Endothelial cell of umbilical vein (primary cell): Measurements from ENCODE around the gene SLC35A5. TPM values are rescaled to one million over a fixed set of nuclear protein-coding genes. Genes with fewer than 3 reads are reported as not detected.
A peak's percentile ranks its signal among the peaks of the same experiment; 100 is the strongest.
"Not testable (repeated sequence)": the region's sequence is repeated elsewhere in the genome, so short reads cannot be mapped to it uniquely, and the experiment has no call there.

Source experiments
- BruUV-seq: library from RNA; stranded (reverse); fragments of 400-500 nt; replicated peaks from 2 replicates; lab custom pipeline; 2021; lab: Mats Ljungman, UMichigan
- CTCF ChIA-PET: fragments of 300-600, 350-600 bp; sonication (Branson Sonifier 250); formaldehyde crosslinking; loops from one replicate; lab custom pipeline; 2021; ENCODE audit warnings: antibody characterized with exemption, inconsistent platforms; lab: Charles Lee
- POLR2A ChIA-PET: fragments of 300-600, 350-600 bp; sonication (Branson Sonifier 250); formaldehyde crosslinking; loops from one replicate; lab custom pipeline; 2021; ENCODE audit warnings: antibody characterized with exemption, inconsistent platforms; lab: Charles Lee
- DNase-seq: peaks from one replicate; pipeline ENCODE4 v3.0.0-alpha.2; 2011; ENCODE audit warnings: low read depth, low spot score
- FAIRE-seq: peaks from 2 replicates; lab custom pipeline; 2011; peaks lifted over from hg19 to GRCh38; lab: Jason Lieb, UNC
- H2AFZ ChIP-seq: 2 replicates; pipeline ENCODE4 v1.6.0; 2012; ENCODE audit warnings: low read depth, low read length, control low read depth, inconsistent platforms
- H3K27ac ChIP-seq: 2 replicates; pipeline ENCODE4 v1.5.1; 2011; ENCODE audit warnings: low read depth, mild to moderate bottlenecking, control low read depth, low read length, moderate library complexity; ENCODE audit not compliant: insufficient read depth
- H3K27me3 ChIP-seq, 2 experiments: 2 replicates each; pipeline versions ENCODE4 v1.6.0 to v1.6.1; 2011; ENCODE audit warnings: low read length in 2 of 2, mixed read lengths in 1 of 2; ENCODE audit not compliant: control insufficient read depth in 2 of 2, insufficient read depth in 2 of 2
- H3K36me3 ChIP-seq, 2 experiments: 2 replicates in 1 of 2; 3 replicates in 1 of 2; pipeline ENCODE4 v1.5.1; 2011; ENCODE audit warnings: low read length in 2 of 2, mild to moderate bottlenecking in 1 of 2, moderate library complexity in 1 of 2; ENCODE audit not compliant: control insufficient read depth in 2 of 2, insufficient read depth in 2 of 2; ENCODE audit errors: extremely low read depth in 1 of 2
- H3K4me1 ChIP-seq: 3 replicates; pipeline ENCODE4 v1.5.1; 2011; ENCODE audit warnings: mild to moderate bottlenecking, low read length; ENCODE audit not compliant: control insufficient read depth, insufficient read depth; ENCODE audit errors: extremely low read depth
- H3K4me2 ChIP-seq: 2 replicates; pipeline ENCODE4 v1.6.1; 2011; ENCODE audit warnings: low read length, control low read depth, mixed read lengths; ENCODE audit not compliant: insufficient read depth
- H3K4me3 ChIP-seq, 3 experiments: fragments of 200-600 bp in 1 of 3; sonication (generic), shearing (Covaris generic) in 1 of 3; replicated peaks in 1 of 3; 2 replicates each; pipeline ENCODE4 v1.5.1; 2011 to 2016; ENCODE audit warnings: control low read depth in 3 of 3, low read length in 3 of 3, mild to moderate bottlenecking in 2 of 3, inconsistent platforms in 1 of 3, low read depth in 1 of 3, moderate library complexity in 1 of 3; ENCODE audit not compliant: insufficient read depth in 1 of 3
- H3K79me2 ChIP-seq: 2 replicates; pipeline ENCODE4 v1.6.0; 2012; ENCODE audit warnings: low read length, inconsistent platforms; ENCODE audit not compliant: control insufficient read depth, insufficient read depth
- H3K9ac ChIP-seq: replicated peaks from 2 replicates; pipeline ENCODE3; 2011; ENCODE audit warnings: low read length, control low read depth; ENCODE audit not compliant: insufficient read depth; ENCODE audit errors: extremely low read depth
- H3K9me1 ChIP-seq: replicated peaks from 3 replicates; pipeline ENCODE4 v1.6.0; 2011; ENCODE audit warnings: mild to moderate bottlenecking, low read length; ENCODE audit not compliant: control insufficient read depth, insufficient read depth; ENCODE audit errors: extremely low read depth
- H3K9me3 ChIP-seq: replicated peaks from 2 replicates; pipeline ENCODE4 v1.5.1; 2012; ENCODE audit warnings: low read length, inconsistent platforms; ENCODE audit not compliant: control insufficient read depth, insufficient read depth
- H4K20me1 ChIP-seq: replicated peaks from 2 replicates; pipeline ENCODE3; 2011; ENCODE audit warnings: mild to moderate bottlenecking, low read length; ENCODE audit not compliant: control insufficient read depth, insufficient read depth; ENCODE audit errors: extremely low read depth
- CTCF ChIP-seq, 2 donors: IDR thresholded peaks; 1 replicate in 1 of 2; 2 replicates in 1 of 2; pipeline ENCODE4 v1.5.1; 2011; ENCODE audit warnings: low read length in 2 of 2, mild to moderate bottlenecking in 2 of 2, moderate library complexity in 2 of 2, control low read depth in 1 of 2, inconsistent platforms in 1 of 2, low read depth in 1 of 2; ENCODE audit not compliant: insufficient read depth in 1 of 2; ENCODE audit errors: extremely low read depth in 1 of 2
- GATA2 ChIP-seq: IDR thresholded peaks from 2 replicates; pipeline ENCODE4 v1.7.0; 2011; ENCODE audit warnings: low read depth, mild to moderate bottlenecking, moderate library complexity, mixed read lengths, low read length; ENCODE audit not compliant: insufficient read length, insufficient read depth
- JUN ChIP-seq: IDR thresholded peaks from 2 replicates; pipeline ENCODE4 v1.6.1; 2011; ENCODE audit warnings: borderline replicate concordance, low read depth; ENCODE audit not compliant: insufficient read length, insufficient read depth
- POLR2AphosphoS5 ChIP-seq: IDR thresholded peaks from 2 replicates; pipeline ENCODE4 v1.6.1; 2012; ENCODE audit warnings: low read depth, mild to moderate bottlenecking, control low read depth, low read length, moderate library complexity; ENCODE audit not compliant: insufficient read depth
- dilution Hi-C: fragments of 300-500 bp; cut with MboI; formaldehyde crosslinking; loops from one replicate; pipeline ENCODE4 v1.15.0; 2019; ENCODE audit warnings: low sequenced_read_pairs; ENCODE audit not compliant: extremely low pct_ligation_motif_present
- intact Hi-C: fragments of 100-400 bp; cut with micrococcal nuclease; formaldehyde crosslinking; loops from one replicate; pipeline ENCODE4 v1.10.0; 2022
- polyA plus RNA-seq, 4 experiments: library from polyadenylated mRNA; depleted of rRNA in 3 of 4; stranded (reverse) in 3 of 4; unstranded in 1 of 4; fragments of >200 nt; gene quantifications; 2 replicates each; pipeline versions ENCODE4 v1.2.1 to v1.2.3, GENCODE V29; 2011 to 2012; ENCODE audit warnings: missing spikeins in 1 of 4
- total RNA-seq: library from RNA; stranded (reverse); gene quantifications from 2 replicates; pipeline ENCODE4 v1.2.3, GENCODE V29; 2021

SLC35A5 gene
- total and polyA plus RNA-seq, 2 donors (not counting 3 experiments of a cell fraction or from before 2014, with no cell fraction given) = 25.1 to 40.1 TPM

- Histone ChIP-seq H3K9me3 (no peaks in the 10 kb centered on the region), H3K79me2 (no peaks in the 10 kb centered on the region), H3K4me1 (no peaks in the 10 kb centered on the region), H3K9me1 (no peaks in the 10 kb centered on the region), H3K4me3 (no peak overlapping the region), H4K20me1 (no peaks in the 10 kb centered on the region), H3K27ac (no peak overlapping the region), H3K9ac (no peak overlapping the region), H3K36me3 (no peaks in the 10 kb centered on the region), H3K4me2 (no peak overlapping the region), H3K27me3 (no peaks in the 10 kb centered on the region), H2AFZ (no peak overlapping the region)
- DNase-seq (peak; percentile 79), FAIRE-seq (peak; percentile 90)
- no TSS peak for BruUV-seq
- CTCF ChIA-PET = interaction anchor here (0.9 to 4.9 kb wide), 13 partner anchors 30 to 408 kb away, joined by 3 to 72 read pairs (median 7); partner anchors contain the start of genes CD200 and SLC9C1
- intact Hi-C loops = loop anchor here (1.0 to 2.0 kb wide), 6 partner anchors 82 to 407 kb away; no protein-coding TSS in a partner anchor
- peak; percentile 3 for TF ChIP-seq JUN
- no peak for TF ChIP-seq POLR2AphosphoS5
- peak; percentile 45 to 52 for TF ChIP-seq CTCF (IDR thresholded peaks at IDR 0.05; ENCODE audit: extremely low read depth in 1 of 2, insufficient read depth in 1 of 2, low read depth in 1 of 2, low read length in 2 of 2)
- no peak for TF ChIP-seq GATA2
- dilution Hi-C loops = no loop called here
- POLR2A ChIA-PET = no interaction called here
Observed at GRCh38 chr3:112519424-112520001, 42.3 kb upstream of the SLC35A5 start.

DNA sequence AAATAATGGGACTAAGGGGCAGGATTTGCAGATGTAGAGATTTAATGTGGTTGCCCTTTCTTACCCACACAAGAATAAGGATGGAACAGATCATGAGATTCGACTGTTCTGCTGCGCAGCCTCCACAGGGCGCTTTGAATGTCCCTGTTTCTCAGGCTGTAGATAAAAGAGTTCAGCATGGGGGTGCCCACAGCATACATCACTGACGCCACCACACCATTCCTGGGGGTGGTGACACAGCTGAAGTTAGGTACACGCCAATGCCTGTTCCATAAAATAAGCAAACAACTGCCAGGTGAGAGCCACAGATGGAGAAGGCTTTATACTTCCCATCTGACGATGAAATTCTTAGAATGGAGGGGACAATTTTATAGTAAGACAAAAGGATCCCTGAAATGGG lies 37.7 kb upstream of the SLC35A5 start:
- H2AFZ ChIP-seq, BruUV-seq: not testable (repeated sequence)

More for the DNA sequence above, 37.7 kb upstream of the SLC35A5 start:
- intact Hi-C loops, H3K9ac ChIP-seq, H3K4me1 ChIP-seq, H3K36me3 ChIP-seq, H3K9me1 ChIP-seq, DNase-seq, POLR2A ChIA-PET, H3K9me3 ChIP-seq, H3K79me2 ChIP-seq, H3K27ac ChIP-seq, H4K20me1 ChIP-seq, H3K4me3 ChIP-seq, H3K27me3 ChIP-seq, FAIRE-seq, H3K4me2 ChIP-seq, dilution Hi-C loops, CTCF ChIA-PET: not testable (repeated sequence)
